Fibroblast of gingiva (primary cell): ENCODE results near the gene NUBPL.

Source experiments
- DNase-seq: peaks from one replicate; pipeline ENCODE4 v3.0.0-alpha.2; 2011; ENCODE audit warnings: low read depth

NUBPL gene

GRCh38 chr14:31561155-31561846 lies at the start of gene NUBPL:
Gene NUBPL, plus strand, starts transcription at chr14:31561404. Its CDS starts 36 bp downstream, at chr14:31561440.
- peak; percentile 96 for DNase-seq

- DNase-seq, result no peak
These were observed 34.1 kb upstream of the NUBPL start for GRCh38 chr14:31527087-31527486.

GRCh38 chr14:31527546-31527945 lies 33.7 kb upstream of the NUBPL start:
- DNase-seq, result no peak

- no peak for DNase-seq
These were observed 32.2 kb upstream of the NUBPL start for GRCh38 chr14:31529053-31529452.

- no peak for DNase-seq
These were observed 31.1 kb upstream of the NUBPL start for GRCh38 chr14:31530136-31530535.

GRCh38 chr14:31536201-31536960 lies 24.8 kb upstream of the NUBPL start:
- no peak for DNase-seq

- DNase-seq, result no peak
These were observed 19.5 kb upstream of the NUBPL start for GRCh38 chr14:31541702-31542101.

- no peak for DNase-seq
These were observed 17.0 kb upstream of the NUBPL start for GRCh38 chr14:31543969-31544799.

- DNase-seq, result no peak
These were observed 16.4 kb upstream of the NUBPL start for GRCh38 chr14:31544816-31545215.

GRCh38 chr14:31545328-31545727 lies 15.9 kb upstream of the NUBPL start:
- no peak for DNase-seq

GRCh38 chr14:31549817-31550216 lies 11.4 kb upstream of the NUBPL start:
- no peak for DNase-seq

- DNase-seq, result no peak
These were observed 10.6 kb upstream of the NUBPL start for GRCh38 chr14:31550589-31550988.

- DNase-seq, result no peak
These were observed 5.0 kb upstream of the NUBPL start for GRCh38 chr14:31556191-31556590.

GRCh38 chr14:31559939-31560338 lies 1.3 kb upstream of the NUBPL start:
- no peak for DNase-seq

GRCh38 chr14:31560759-31561154 lies 447 bp upstream of the NUBPL start:
- no peak for DNase-seq

GRCh38 chr14:31564194-31564593 lies 3.0 kb downstream of the NUBPL start:
- DNase-seq, result no peak

GRCh38 chr14:31566456-31566855 lies 5.3 kb downstream of the NUBPL start:
- DNase-seq, result no peak

- DNase-seq, result no peak
These were observed 6.5 kb downstream of the NUBPL start for GRCh38 chr14:31567655-31568054.

- peak; percentile 25 for DNase-seq
These were observed 7.0 kb downstream of the NUBPL start for GRCh38 chr14:31568161-31568560.

- peak; percentile 60 for DNase-seq
These were observed 7.5 kb downstream of the NUBPL start for GRCh38 chr14:31568671-31569070.

- DNase-seq, result no peak
These were observed 11.8 kb downstream of the NUBPL start for GRCh38 chr14:31572955-31573354.

GRCh38 chr14:31576949-31577348 lies 15.7 kb downstream of the NUBPL start:
- no peak for DNase-seq

GRCh38 chr14:31578266-31578665 lies 17.1 kb downstream of the NUBPL start:
- peak; percentile 6 for DNase-seq
